Measurements from ENCODE around the gene CRPPA.
A peak's percentile ranks its signal among the peaks of the same experiment; 100 is the strongest.

Gene CRPPA

DNA sequence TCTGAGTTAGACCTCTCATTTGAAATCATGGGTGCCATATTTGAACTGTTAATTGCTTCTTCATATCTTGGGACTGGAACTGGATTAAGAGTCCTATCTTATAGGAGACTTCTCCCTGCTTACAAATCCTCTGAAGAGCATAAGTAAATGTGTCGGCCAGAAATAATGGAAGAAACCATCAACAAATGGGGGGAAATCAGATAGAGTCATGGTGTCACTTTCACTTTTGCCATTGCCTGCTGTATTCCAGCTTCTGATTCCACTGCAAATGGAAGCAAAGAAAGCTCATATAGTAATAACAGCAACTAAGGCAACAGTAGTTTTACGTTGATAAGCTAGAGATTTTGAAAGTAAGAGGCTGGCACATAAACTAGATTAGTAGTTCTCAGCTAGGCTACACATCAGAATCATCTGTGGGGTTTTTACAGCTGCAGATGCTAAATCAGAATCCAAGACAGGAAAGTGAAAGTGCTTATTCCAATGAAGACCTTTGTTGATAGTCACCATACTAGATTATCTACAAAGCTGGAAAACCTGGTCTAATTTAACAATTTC, 12.3 kb upstream of the CRPPA start:
- POLR2A ChIA-PET = interaction anchor here (1.3 kb wide), 1 partner anchor 13 kb away, joined by 4 read pairs; no protein-coding TSS in a partner anchor
- DNase-seq (ENCODE audit: extremely low spot score) = no peak
- TF ChIP-seq TARDBP (IDR thresholded peaks at IDR 0.05) (no peak), CTBP1 (IDR thresholded peaks at IDR 0.05; ENCODE audit: borderline replicate concordance) (no peak), LEF1 (IDR thresholded peaks at IDR 0.05; ENCODE audit: borderline replicate concordance) (no peak), FOXK2 (IDR thresholded peaks at IDR 0.05) (no peak), ELF4 (IDR thresholded peaks at IDR 0.05) (no peak), HDGF (IDR thresholded peaks at IDR 0.05; ENCODE audit: borderline replicate concordance) (no peak), FOXM1 (IDR thresholded peaks at IDR 0.05; ENCODE audit: borderline replicate concordance) (no peak), BHLHE40 (IDR thresholded peaks at IDR 0.05; ENCODE audit: borderline replicate concordance) (no peak), ZNF384 (IDR thresholded peaks at IDR 0.05) (no peak), ARNT (IDR thresholded peaks at IDR 0.05) (no peak), SUZ12 (IDR thresholded peaks at IDR 0.05) (no peak), FOXA1 (IDR thresholded peaks at IDR 0.05) (no peak), SP1 (IDR thresholded peaks at IDR 0.05) (no peak), L3MBTL2 (conservative IDR thresholded peaks at IDR 0.05) (no peak), NFRKB (IDR thresholded peaks at IDR 0.05) (no peak)
- TF ChIP-seq, protein P1, sequence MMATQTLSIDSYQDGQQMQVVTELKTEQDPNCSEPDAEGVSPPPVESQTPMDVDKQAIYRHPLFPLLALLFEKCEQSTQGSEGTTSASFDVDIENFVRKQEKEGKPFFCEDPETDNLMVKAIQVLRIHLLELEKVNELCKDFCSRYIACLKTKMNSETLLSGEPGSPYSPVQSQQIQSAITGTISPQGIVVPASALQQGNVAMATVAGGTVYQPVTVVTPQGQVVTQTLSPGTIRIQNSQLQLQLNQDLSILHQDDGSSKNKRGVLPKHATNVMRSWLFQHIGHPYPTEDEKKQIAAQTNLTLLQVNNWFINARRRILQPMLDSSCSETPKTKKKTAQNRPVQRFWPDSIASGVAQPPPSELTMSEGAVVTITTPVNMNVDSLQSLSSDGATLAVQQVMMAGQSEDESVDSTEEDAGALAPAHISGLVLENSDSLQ (IDR thresholded peaks at IDR 0.05) = no peak

DNA sequence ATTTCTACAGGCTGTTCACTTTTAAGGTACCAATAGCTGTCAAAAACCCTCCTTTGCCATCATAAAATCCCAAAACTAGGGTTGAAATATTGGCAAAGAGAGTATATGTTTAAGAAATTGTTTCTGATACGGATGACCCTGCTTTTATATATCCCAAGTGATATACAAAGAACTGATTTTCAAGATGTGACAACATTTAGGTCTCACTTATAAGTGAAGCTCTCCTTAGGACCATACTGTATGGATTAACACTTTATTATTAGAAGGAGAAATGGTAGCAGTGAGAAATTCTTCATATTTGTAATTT, 11.0 kb upstream of the CRPPA start:
- ChIA-PET CTCF (interaction anchor here (1.3 to 3.2 kb wide), 2 partner anchors 10 to 132 kb away, joined by 3 to 15 read pairs; no protein-coding TSS in a partner anchor), POLR2A (no interaction called here)
- TF ChIP-seq NFRKB (IDR thresholded peaks at IDR 0.05) (no peak), ARNT (IDR thresholded peaks at IDR 0.05) (no peak), CTBP1 (IDR thresholded peaks at IDR 0.05; ENCODE audit: borderline replicate concordance) (no peak), L3MBTL2 (conservative IDR thresholded peaks at IDR 0.05) (no peak), FOXM1 (IDR thresholded peaks at IDR 0.05; ENCODE audit: borderline replicate concordance) (no peak), LEF1 (IDR thresholded peaks at IDR 0.05; ENCODE audit: borderline replicate concordance) (no peak), SP1 (IDR thresholded peaks at IDR 0.05) (no peak), HDGF (IDR thresholded peaks at IDR 0.05; ENCODE audit: borderline replicate concordance) (no peak), BHLHE40 (IDR thresholded peaks at IDR 0.05; ENCODE audit: borderline replicate concordance) (no peak), SUZ12 (IDR thresholded peaks at IDR 0.05) (no peak), ZNF384 (IDR thresholded peaks at IDR 0.05) (no peak), FOXA1 (IDR thresholded peaks at IDR 0.05) (no peak), ELF4 (IDR thresholded peaks at IDR 0.05) (no peak), FOXK2 (IDR thresholded peaks at IDR 0.05) (no peak)
- DNase-seq (ENCODE audit: extremely low spot score) = no peak

More for the DNA sequence above, 12.3 kb upstream of the CRPPA start:
- CTCF ChIA-PET = interaction anchor here (0.8 to 3.2 kb wide), 3 partner anchors 9 to 131 kb away, joined by 3 to 15 read pairs (median 3); no protein-coding TSS in a partner anchor

DNA sequence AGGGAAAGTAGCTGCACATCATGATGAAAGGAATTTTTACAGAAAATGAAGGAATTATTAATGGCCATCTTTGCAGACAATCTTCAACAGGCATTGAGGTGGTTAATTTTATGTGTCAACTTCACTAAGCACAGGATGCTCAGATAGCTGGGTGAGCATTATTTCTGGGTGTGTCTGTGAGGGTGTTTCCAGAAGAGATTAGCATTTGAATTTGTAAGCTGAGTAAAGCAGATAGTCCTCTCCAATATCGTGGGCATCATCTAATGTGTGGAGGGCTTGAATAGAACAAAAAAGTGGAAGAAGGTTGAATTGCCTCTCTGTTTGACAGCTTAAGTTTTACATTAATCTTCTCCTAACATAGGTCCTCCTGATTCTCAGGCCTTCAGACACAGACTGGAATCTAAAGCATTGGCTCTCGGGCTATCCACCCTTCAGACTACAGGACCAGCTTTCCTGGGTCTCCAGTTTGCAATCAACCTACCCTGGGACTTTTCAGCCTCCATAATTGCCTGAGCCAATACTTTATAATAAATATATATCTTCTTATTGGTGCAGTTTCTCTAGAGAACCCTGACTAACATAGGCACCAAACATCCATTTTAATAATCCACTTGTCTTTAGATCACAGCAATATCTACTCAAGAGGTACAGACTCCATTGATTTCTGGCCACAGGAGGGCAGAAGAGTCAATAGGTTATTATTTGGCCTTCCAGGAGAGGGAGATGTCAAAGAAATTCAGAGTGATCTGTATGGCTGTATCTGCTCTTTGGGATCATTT, 10.5 kb upstream of the CRPPA start:
- DNase-seq (ENCODE audit: extremely low spot score) = peak; percentile 28
- CTCF ChIA-PET = interaction anchor here (1.3 to 3.2 kb wide), 2 partner anchors 10 to 133 kb away, joined by 3 to 15 read pairs; no protein-coding TSS in a partner anchor
- no peak for TF ChIP-seq ZNF384 (IDR thresholded peaks at IDR 0.05)
- no peak for TF ChIP-seq L3MBTL2 (conservative IDR thresholded peaks at IDR 0.05)
- TF ChIP-seq LEF1 (IDR thresholded peaks at IDR 0.05; ENCODE audit: borderline replicate concordance) = no peak
- no peak for TF ChIP-seq ELF4 (IDR thresholded peaks at IDR 0.05)
- TF ChIP-seq BHLHE40 (IDR thresholded peaks at IDR 0.05; ENCODE audit: borderline replicate concordance) = no peak
- no peak for TF ChIP-seq FOXM1 (IDR thresholded peaks at IDR 0.05; ENCODE audit: borderline replicate concordance)
- no peak for TF ChIP-seq CTBP1 (IDR thresholded peaks at IDR 0.05; ENCODE audit: borderline replicate concordance)
- no peak for TF ChIP-seq SP1 (IDR thresholded peaks at IDR 0.05)
- no peak for TF ChIP-seq NFRKB (IDR thresholded peaks at IDR 0.05)
- TF ChIP-seq HDGF (IDR thresholded peaks at IDR 0.05; ENCODE audit: borderline replicate concordance) = no peak
- no peak for TF ChIP-seq TARDBP (IDR thresholded peaks at IDR 0.05)
- no peak for TF ChIP-seq ARNT (IDR thresholded peaks at IDR 0.05)
- no peak for TF ChIP-seq FOXK2 (IDR thresholded peaks at IDR 0.05)
- TF ChIP-seq FOXA1 (IDR thresholded peaks at IDR 0.05) = no peak
- TF ChIP-seq SUZ12 (IDR thresholded peaks at IDR 0.05) = no peak
- TF ChIP-seq, protein P1 (IDR thresholded peaks at IDR 0.05) = no peak
- POLR2A ChIA-PET = interaction anchor here (0.9 kb wide), 1 partner anchor 11 kb away, joined by 3 read pairs; the partner anchor contains the start of gene CRPPA

DNA sequence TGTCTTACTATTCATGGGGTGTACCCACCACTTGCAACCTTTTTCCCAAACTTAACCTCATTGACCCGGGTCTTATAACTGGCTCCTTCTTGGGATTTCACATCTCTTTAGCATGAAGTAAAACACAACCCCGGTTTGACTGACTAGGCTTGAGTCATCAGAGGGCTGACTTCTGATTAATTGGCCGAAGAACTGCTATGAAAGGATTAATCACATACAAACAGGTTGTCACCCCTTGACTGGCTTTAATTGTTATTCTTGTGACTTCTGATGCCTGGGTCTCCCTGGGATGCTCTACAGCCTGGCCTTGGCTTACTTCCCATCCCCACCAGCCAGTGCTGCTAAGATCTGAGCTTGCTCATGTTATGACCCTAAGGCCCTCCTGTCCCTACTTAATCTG, 8.8 kb upstream of the CRPPA start:
- CTCF ChIA-PET = no interaction called here
- no peak for DNase-seq (ENCODE audit: extremely low spot score)
- POLR2A ChIA-PET = interaction anchor here (1.0 kb wide), 1 partner anchor 9 kb away, joined by 3 read pairs; the partner anchor contains the start of gene CRPPA
- TF ChIP-seq TARDBP (IDR thresholded peaks at IDR 0.05) (no peak), SUZ12 (IDR thresholded peaks at IDR 0.05) (no peak), FOXM1 (IDR thresholded peaks at IDR 0.05; ENCODE audit: borderline replicate concordance) (no peak), LEF1 (IDR thresholded peaks at IDR 0.05; ENCODE audit: borderline replicate concordance) (no peak), L3MBTL2 (conservative IDR thresholded peaks at IDR 0.05) (no peak), ELF4 (IDR thresholded peaks at IDR 0.05) (no peak), ZNF384 (IDR thresholded peaks at IDR 0.05) (no peak), ARNT (IDR thresholded peaks at IDR 0.05) (no peak), BHLHE40 (IDR thresholded peaks at IDR 0.05; ENCODE audit: borderline replicate concordance) (no peak), FOXK2 (IDR thresholded peaks at IDR 0.05) (no peak), NFRKB (IDR thresholded peaks at IDR 0.05) (no peak), CTBP1 (IDR thresholded peaks at IDR 0.05; ENCODE audit: borderline replicate concordance) (no peak), SP1 (IDR thresholded peaks at IDR 0.05) (no peak), FOXA1 (IDR thresholded peaks at IDR 0.05) (no peak), HDGF (IDR thresholded peaks at IDR 0.05; ENCODE audit: borderline replicate concordance) (no peak)
- TF ChIP-seq, protein P1 (IDR thresholded peaks at IDR 0.05) = no peak

DNA sequence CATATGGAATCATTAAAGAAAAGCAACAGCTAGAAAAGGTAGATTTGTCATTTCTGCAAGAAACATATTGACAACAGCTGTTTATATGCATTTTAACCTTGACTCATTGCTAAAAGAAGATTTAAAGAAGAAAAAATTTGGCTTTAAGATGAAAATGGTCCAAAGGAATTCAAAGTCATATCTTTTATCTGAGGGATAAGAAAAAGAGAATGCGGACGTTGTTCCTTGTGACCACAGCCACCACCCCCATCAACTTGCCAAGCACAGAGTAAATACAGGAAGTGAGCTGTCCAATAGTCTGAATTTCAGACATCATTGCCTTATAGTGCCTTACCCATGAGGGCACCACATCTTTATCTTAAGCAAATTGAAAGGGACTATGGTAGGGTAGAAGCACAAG, 7.3 kb upstream of the CRPPA start:
- CTCF ChIA-PET = interaction anchor here (0.8 kb wide), 1 partner anchor 136 kb away, joined by 4 read pairs; no protein-coding TSS in a partner anchor
- TF ChIP-seq SUZ12 (IDR thresholded peaks at IDR 0.05) = no peak
- TF ChIP-seq TARDBP (IDR thresholded peaks at IDR 0.05) = no peak
- TF ChIP-seq HDGF (IDR thresholded peaks at IDR 0.05; ENCODE audit: borderline replicate concordance) = no peak
- TF ChIP-seq L3MBTL2 (conservative IDR thresholded peaks at IDR 0.05) = no peak
- no peak for TF ChIP-seq CTBP1 (IDR thresholded peaks at IDR 0.05; ENCODE audit: borderline replicate concordance)
- no peak for TF ChIP-seq SP1 (IDR thresholded peaks at IDR 0.05)
- TF ChIP-seq ZNF384 (IDR thresholded peaks at IDR 0.05) = no peak
- TF ChIP-seq BHLHE40 (IDR thresholded peaks at IDR 0.05; ENCODE audit: borderline replicate concordance) = no peak
- DNase-seq (ENCODE audit: extremely low spot score) = no peak
- POLR2A ChIA-PET = no interaction called here

Measured in HEK293T (cell line).